GM21576 (cell line): Measurements from ENCODE around the gene PRSS1.

Experiments
- ATAC-seq: cut with Tn5 transposase; IDR thresholded peaks from one replicate; pipeline ENCODE4 v1.9.1; 2021; ENCODE audit warnings: mild to moderate bottlenecking, moderate library complexity; ENCODE audit not compliant: unreplicated experiment

Gene PRSS1

GRCh38 chr7:142792129-142792528 is 42.9 kb downstream of the PRSS1 start:
- ATAC-seq = no peak

- no peak for ATAC-seq
Measured at GRCh38 chr7:142792593-142792992, 43.3 kb downstream of the PRSS1 start.

- ATAC-seq = no peak
Measured at GRCh38 chr7:142793156-142793555, 43.9 kb downstream of the PRSS1 start.

GRCh38 chr7:142795339-142795863 is 46.1 kb downstream of the PRSS1 start:
- ATAC-seq = no peak

GRCh38 chr7:142796001-142796500 is 46.8 kb downstream of the PRSS1 start:
- ATAC-seq = no peak

GRCh38 chr7:142796501-142797390 is 47.5 kb downstream of the PRSS1 start:
- ATAC-seq = peak; percentile 43

GRCh38 chr7:142797391-142798377 is 48.4 kb downstream of the PRSS1 start:
- ATAC-seq = peak; percentile 34

- ATAC-seq = no peak
Measured at GRCh38 chr7:142798451-142799436, 49.5 kb downstream of the PRSS1 start.

GRCh38 chr7:142799437-142799835 is 50.2 kb downstream of the PRSS1 start:
- no peak for ATAC-seq

GRCh38 chr7:142800088-142800487 is 50.8 kb downstream of the PRSS1 start:
- no peak for ATAC-seq

GRCh38 chr7:142800699-142801260 is 51.5 kb downstream of the PRSS1 start:
- ATAC-seq = no peak

- no peak for ATAC-seq
Measured at GRCh38 chr7:142801601-142802295, 52.5 kb downstream of the PRSS1 start.

GRCh38 chr7:142802301-142802700 is 53.0 kb downstream of the PRSS1 start:
- ATAC-seq = no peak
